ENCODE results near the gene LMNA. TPM values are rescaled to one million over a fixed set of nuclear protein-coding genes. Genes with fewer than 3 reads are reported as not detected.

LMNA gene
- total RNA-seq, 1 donor = 280 TPM

Other genes with a start within 250 kb of the LMNA start
- 45.8 TPM for gene RIT1, start 203.4 kb upstream of the LMNA start, total RNA-seq
- gene KHDC4, start 180.3 kb upstream of the LMNA start, total RNA-seq = 45.2 TPM
- gene RXFP4, start 173.1 kb upstream of the LMNA start, total RNA-seq = not detected
- gene ARHGEF2, start 136.2 kb upstream of the LMNA start, total RNA-seq = 291 TPM
- gene SSR2, start 93.8 kb upstream of the LMNA start, total RNA-seq = 713 TPM
- 17.5 TPM for gene UBQLN4, start 60.9 kb upstream of the LMNA start, total RNA-seq
- gene LAMTOR2, start 59.9 kb upstream of the LMNA start, total RNA-seq = 68.1 TPM
- gene RAB25, start 53.6 kb upstream of the LMNA start, total RNA-seq = under 0.01 TPM
- 3.2 TPM for gene MEX3A, start 32.2 kb upstream of the LMNA start, total RNA-seq
- gene SEMA4A, start 38.9 kb downstream of the LMNA start, total RNA-seq = 15.1 TPM
- gene SLC25A44, start 79.4 kb downstream of the LMNA start, total RNA-seq = 13.2 TPM
- 103 TPM for gene PMF1, start 98.3 kb downstream of the LMNA start, total RNA-seq
- 1.9 TPM for gene BGLAP, start 127.5 kb downstream of the LMNA start, total RNA-seq
- 2.2 TPM for gene PAQR6, start 133.3 kb downstream of the LMNA start, total RNA-seq
- gene SMG5, start 168.1 kb downstream of the LMNA start, total RNA-seq = 52.5 TPM
- gene TMEM79, start 169.6 kb downstream of the LMNA start, total RNA-seq = 4.8 TPM
- 50.1 TPM for gene GLMP, start 181.0 kb downstream of the LMNA start, total RNA-seq
- not detected for gene VHLL, start 184.6 kb downstream of the LMNA start, total RNA-seq
- gene CCT3, start 223.6 kb downstream of the LMNA start, total RNA-seq = 353 TPM
- not detected for gene TSACC, start 223.8 kb downstream of the LMNA start, total RNA-seq

Measured in hematopoietic multipotent progenitor cell (in vitro differentiated cells).